Measurements from ENCODE around the gene MORN2. TPM values are rescaled to one million over a fixed set of nuclear protein-coding genes. Genes with fewer than 3 reads are reported as not detected.

Gene MORN2
- total and polyA plus RNA-seq, 9 of the 15 experiments (the other 6 are each of a cell fraction or from before 2014, with no cell fraction given): 10.4 to 39.5 (median 20.8) TPM

DNA sequence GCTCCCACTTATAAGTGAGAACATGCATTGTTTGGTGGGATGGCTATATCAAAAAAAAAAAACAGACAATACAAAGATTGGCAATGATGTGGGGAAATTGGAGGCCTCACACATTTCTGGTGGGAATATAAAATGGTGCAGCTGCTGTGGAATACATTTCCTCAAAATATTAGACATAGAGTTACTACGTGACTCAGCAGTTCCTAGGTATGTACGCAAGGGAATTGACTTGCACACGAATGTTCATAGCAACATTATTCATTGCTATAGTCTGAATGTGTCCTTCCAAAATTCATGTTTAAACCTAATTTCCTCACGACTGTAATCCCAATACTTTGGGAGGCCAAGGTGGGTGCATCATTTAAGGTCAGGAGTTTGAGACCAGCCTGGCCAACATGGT lies 11.6 kb downstream of the MORN2 start (continued):
- TF ChIP-seq, protein P1, sequence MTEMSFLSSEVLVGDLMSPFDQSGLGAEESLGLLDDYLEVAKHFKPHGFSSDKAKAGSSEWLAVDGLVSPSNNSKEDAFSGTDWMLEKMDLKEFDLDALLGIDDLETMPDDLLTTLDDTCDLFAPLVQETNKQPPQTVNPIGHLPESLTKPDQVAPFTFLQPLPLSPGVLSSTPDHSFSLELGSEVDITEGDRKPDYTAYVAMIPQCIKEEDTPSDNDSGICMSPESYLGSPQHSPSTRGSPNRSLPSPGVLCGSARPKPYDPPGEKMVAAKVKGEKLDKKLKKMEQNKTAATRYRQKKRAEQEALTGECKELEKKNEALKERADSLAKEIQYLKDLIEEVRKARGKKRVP (CRISPR knock-in tag; IDR thresholded peaks at IDR 0.05): no peak
- TF ChIP-seq NFE2 (IDR thresholded peaks at IDR 0.05; ENCODE audit: low read depth) (peak; percentile 90), NRF1 (conservative IDR thresholded peaks at IDR 0.05 in 1 of 2, IDR thresholded peaks at IDR 0.05 in 1 of 2) (no peak), ZNF217 (CRISPR knock-in tag; IDR thresholded peaks at IDR 0.05) (no peak), CREB1 (IDR thresholded peaks at IDR 0.05) (no peak), CREB1 (CRISPR knock-in tag; IDR thresholded peaks at IDR 0.05) (no peak), KLF6 (CRISPR knock-in tag; IDR thresholded peaks at IDR 0.05; ENCODE audit: borderline replicate concordance) (no peak), FOXK1 (CRISPR knock-in tag; IDR thresholded peaks at IDR 0.05; ENCODE audit: borderline replicate concordance) (no peak), CBX2 (IDR thresholded peaks at IDR 0.05; ENCODE audit: insufficient read depth, low read length, poor library complexity, severe bottlenecking) (no peak)
- TF ChIP-seq, protein P2, sequence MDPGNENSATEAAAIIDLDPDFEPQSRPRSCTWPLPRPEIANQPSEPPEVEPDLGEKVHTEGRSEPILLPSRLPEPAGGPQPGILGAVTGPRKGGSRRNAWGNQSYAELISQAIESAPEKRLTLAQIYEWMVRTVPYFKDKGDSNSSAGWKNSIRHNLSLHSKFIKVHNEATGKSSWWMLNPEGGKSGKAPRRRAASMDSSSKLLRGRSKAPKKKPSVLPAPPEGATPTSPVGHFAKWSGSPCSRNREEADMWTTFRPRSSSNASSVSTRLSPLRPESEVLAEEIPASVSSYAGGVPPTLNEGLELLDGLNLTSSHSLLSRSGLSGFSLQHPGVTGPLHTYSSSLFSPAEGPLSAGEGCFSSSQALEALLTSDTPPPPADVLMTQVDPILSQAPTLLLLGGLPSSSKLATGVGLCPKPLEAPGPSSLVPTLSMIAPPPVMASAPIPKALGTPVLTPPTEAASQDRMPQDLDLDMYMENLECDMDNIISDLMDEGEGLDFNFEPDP (CRISPR knock-in tag; IDR thresholded peaks at IDR 0.05): no peak

Measured in K562 (cell line).